ENCODE results near the gene HOXC6. TPM values are rescaled to one million over a fixed set of nuclear protein-coding genes. Genes with fewer than 3 reads are reported as not detected.

The HOXC6 gene
- total RNA-seq, 2 experiments from 2014 or later = not detected

DNA sequence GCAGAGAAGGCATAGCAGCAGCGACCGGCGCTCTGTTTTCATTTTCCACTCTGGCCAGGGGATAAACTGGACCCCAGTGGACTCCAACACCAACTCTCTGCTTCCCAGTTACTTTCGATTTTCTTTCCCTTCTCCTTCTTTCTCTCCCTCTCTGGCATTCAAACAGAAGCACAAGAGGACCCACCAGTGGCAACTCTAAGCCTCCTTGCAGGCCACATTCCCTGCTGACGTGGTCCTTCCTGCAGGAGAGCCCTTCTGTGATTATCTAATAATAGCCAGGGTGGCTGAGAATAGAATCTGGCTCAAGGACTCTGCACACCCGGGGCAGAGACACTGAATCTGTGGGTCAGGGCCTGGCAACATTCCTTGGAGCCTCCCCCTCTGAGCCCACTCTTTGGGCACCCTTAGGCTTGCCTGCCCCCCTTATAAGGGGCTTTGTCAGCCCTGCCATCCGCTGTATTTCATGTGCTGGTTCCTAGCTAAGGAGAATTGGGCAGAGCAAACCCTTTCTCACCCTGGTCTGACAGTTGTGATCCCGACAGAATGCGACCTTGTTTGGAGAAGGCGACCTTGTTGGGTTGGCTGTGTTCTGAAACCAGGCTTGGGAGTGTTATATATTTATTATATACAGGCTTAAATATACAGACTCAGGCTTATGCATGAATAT is 8.2 kb upstream of the HOXC6 start:
- H3K36me3 ChIP-seq (ENCODE audit: insufficient read depth, low read length) = no peaks in the 10 kb centered on the region
- Mint-ChIP-seq H3K27me3 (peaks cover 93% of the 10 kb centered on the region), H3K27ac (no peak overlapping the region), H3K4me1 (ENCODE audit: low read depth) (peaks cover 12% of the 10 kb centered on the region), H3K36me3 (ENCODE audit: low read depth) (no peaks in the 10 kb centered on the region), H3K9me3 (no peaks in the 10 kb centered on the region), H3K4me3 (peak overlapping the region; percentile 77)
- H3K4me1 ChIP-seq (ENCODE audit: insufficient read depth, low read length) = peaks cover 32% of the 10 kb centered on the region
- no peak overlapping the region for H3K27ac ChIP-seq (ENCODE audit: low read depth in 1 of 2, low read length in 2 of 2)
- POLR2A ChIA-PET = no interaction called here
- ATAC-seq (ENCODE audit: poor library complexity) = no peak
- CTCF ChIA-PET = no interaction called here
- peaks cover 88 to 91% of the 10 kb centered on the region in 2 experiments for H3K27me3 ChIP-seq (ENCODE audit: control insufficient read depth in 1 of 2, insufficient read depth in 2 of 2, low read length in 2 of 2)
- intact Hi-C loops (cut with DNase I, micrococcal nuclease) = no loop called here
- no peak overlapping the region for H3K4me3 ChIP-seq (ENCODE audit: low read length)
- no peak for DNase-seq
- TF ChIP-seq, protein P1, sequence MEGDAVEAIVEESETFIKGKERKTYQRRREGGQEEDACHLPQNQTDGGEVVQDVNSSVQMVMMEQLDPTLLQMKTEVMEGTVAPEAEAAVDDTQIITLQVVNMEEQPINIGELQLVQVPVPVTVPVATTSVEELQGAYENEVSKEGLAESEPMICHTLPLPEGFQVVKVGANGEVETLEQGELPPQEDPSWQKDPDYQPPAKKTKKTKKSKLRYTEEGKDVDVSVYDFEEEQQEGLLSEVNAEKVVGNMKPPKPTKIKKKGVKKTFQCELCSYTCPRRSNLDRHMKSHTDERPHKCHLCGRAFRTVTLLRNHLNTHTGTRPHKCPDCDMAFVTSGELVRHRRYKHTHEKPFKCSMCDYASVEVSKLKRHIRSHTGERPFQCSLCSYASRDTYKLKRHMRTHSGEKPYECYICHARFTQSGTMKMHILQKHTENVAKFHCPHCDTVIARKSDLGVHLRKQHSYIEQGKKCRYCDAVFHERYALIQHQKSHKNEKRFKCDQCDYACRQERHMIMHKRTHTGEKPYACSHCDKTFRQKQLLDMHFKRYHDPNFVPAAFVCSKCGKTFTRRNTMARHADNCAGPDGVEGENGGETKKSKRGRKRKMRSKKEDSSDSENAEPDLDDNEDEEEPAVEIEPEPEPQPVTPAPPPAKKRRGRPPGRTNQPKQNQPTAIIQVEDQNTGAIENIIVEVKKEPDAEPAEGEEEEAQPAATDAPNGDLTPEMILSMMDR (IDR thresholded peaks at IDR 0.05) = no peak
- H3K9me3 ChIP-seq (ENCODE audit: control insufficient read depth in 1 of 2, insufficient read depth in 1 of 2, low read length in 2 of 2) = peaks cover 0 to 26% of the 10 kb centered on the region in 2 experiments

DNA sequence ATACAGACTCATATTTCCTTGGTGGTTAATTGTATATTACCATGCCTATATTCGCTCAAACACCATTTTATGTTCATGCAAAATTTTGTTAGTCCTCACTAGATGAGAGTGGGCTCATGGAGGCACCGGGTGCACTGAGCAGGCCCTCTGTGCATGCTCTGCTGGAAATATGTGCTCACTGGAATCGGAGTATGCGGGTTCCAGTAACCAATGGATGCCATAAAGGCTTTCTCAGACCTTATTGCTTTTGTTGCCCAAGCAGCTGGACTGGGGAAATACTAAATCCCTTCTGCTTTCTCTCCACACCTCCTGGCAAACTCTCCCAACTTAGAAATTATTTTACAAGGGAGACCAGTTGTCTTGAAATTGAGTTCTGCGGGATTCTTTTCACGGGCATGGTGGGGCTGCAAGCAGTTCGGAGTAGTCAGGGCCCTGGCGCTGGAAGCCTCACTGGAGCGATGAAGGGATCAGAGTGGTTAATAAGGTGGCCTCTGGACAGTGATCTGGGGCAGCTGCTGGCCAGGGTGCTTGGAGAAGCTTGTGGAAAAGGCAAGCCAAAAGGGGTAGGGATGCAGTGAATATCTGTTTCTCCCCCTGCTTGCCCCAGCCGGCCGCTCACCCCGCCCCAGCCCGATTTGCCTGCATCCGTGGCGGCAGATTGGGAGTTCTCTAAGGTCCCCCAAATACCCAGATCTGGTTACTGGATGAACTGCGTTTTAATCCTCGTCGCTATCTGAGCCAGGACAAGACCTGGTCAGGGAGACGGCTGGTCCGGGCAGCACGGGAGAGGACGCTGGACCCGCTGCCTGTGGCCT is 7.4 kb upstream of the HOXC6 start:
- no peaks in the 10 kb centered on the region for H3K36me3 ChIP-seq (ENCODE audit: insufficient read depth, low read length)
- POLR2A ChIA-PET = no interaction called here
- H3K9me3 Mint-ChIP-seq = no peaks in the 10 kb centered on the region
- H3K27ac ChIP-seq (ENCODE audit: low read depth in 1 of 2, low read length in 2 of 2) = no peak overlapping the region
- H3K4me3 ChIP-seq (ENCODE audit: low read length) = no peak overlapping the region
- no peak overlapping the region for H3K27ac Mint-ChIP-seq
- H3K27me3 ChIP-seq (ENCODE audit: control insufficient read depth in 1 of 2, insufficient read depth in 2 of 2, low read length in 2 of 2) = peaks cover 88 to 91% of the 10 kb centered on the region in 2 experiments
- ATAC-seq (ENCODE audit: poor library complexity) (no peak), DNase-seq (no peak)
- intact Hi-C loops (cut with DNase I, micrococcal nuclease) = no loop called here
- H3K9me3 ChIP-seq (ENCODE audit: control insufficient read depth in 1 of 2, insufficient read depth in 1 of 2, low read length in 2 of 2) = peaks cover 0 to 26% of the 10 kb centered on the region in 2 experiments
- no peak overlapping the region for H3K4me3 Mint-ChIP-seq
- CTCF ChIA-PET = no interaction called here
- no peaks in the 10 kb centered on the region for H3K36me3 Mint-ChIP-seq (ENCODE audit: low read depth)
- H3K27me3 Mint-ChIP-seq = peaks cover 93% of the 10 kb centered on the region
- peaks cover 28% of the 10 kb centered on the region for H3K4me1 ChIP-seq (ENCODE audit: insufficient read depth, low read length)
- TF ChIP-seq, protein P1 (IDR thresholded peaks at IDR 0.05) = no peak
- H3K4me1 Mint-ChIP-seq (ENCODE audit: low read depth) = peaks cover 11% of the 10 kb centered on the region

DNA sequence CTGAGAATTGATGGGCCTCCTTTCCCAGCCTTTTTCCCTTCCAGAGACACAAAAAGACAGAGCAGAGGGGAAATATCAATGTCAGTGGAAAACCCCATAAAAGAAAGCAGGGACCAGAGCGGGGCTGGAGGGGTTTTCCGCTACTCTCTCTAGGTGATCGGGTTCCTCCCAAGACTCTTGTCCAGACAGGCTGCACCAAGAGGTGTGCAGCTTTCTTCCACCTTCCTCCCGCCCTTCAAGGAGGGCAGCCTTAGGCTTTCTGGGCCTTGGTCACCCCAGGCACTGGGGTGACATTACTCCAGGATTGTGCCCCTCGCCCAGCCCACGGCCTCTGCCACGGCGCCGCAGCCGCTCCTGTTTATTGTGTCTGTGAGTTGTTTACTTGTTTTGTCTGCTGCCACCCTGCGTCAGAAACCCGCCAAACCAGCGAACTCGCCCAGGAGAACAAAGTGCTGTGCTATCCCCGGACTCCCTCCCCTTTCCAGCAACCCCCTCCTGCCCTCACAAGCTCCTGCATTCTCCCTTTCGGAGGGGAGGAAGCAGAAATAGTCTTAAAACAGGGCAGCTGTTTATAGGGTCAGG is 6.7 kb upstream of the HOXC6 start:
- Mint-ChIP-seq H3K4me1 (ENCODE audit: low read depth) (peaks cover 12% of the 10 kb centered on the region), H3K27ac (no peak overlapping the region), H3K36me3 (ENCODE audit: low read depth) (no peaks in the 10 kb centered on the region), H3K27me3 (peaks cover 93% of the 10 kb centered on the region), H3K4me3 (peak overlapping the region; percentile 1), H3K9me3 (no peaks in the 10 kb centered on the region)
- Histone ChIP-seq H3K36me3 (ENCODE audit: insufficient read depth, low read length) (no peaks in the 10 kb centered on the region), H3K4me3 (ENCODE audit: low read length) (no peak overlapping the region), H3K27me3 (ENCODE audit: control insufficient read depth in 1 of 2, insufficient read depth in 2 of 2, low read length in 2 of 2) (peaks cover 89 to 92% of the 10 kb centered on the region in 2 experiments), H3K27ac (ENCODE audit: low read depth in 1 of 2, low read length in 2 of 2) (no peak overlapping the region), H3K9me3 (ENCODE audit: control insufficient read depth in 1 of 2, insufficient read depth in 1 of 2, low read length in 2 of 2) (peaks cover 0 to 26% of the 10 kb centered on the region in 2 experiments), H3K4me1 (ENCODE audit: insufficient read depth, low read length) (peaks cover 25% of the 10 kb centered on the region)
- POLR2A ChIA-PET = interaction anchor here (0.6 kb wide), 1 partner anchor 8 kb away, joined by 3 read pairs; no protein-coding TSS in a partner anchor
- CTCF ChIA-PET = interaction anchor here (1.6 kb wide), 1 partner anchor 11 kb away, joined by 5 read pairs; no protein-coding TSS in a partner anchor
- ATAC-seq (ENCODE audit: poor library complexity) (no peak), DNase-seq (no peak)
- TF ChIP-seq, protein P1 (IDR thresholded peaks at IDR 0.05) = no peak
- intact Hi-C loops (cut with DNase I, micrococcal nuclease) = no loop called here

Measured in CD4-positive, alpha-beta T cell (primary cell).